Osteoblast (primary cell): ENCODE measurements around the gene SPRR3. TPM values are rescaled to one million over a fixed set of nuclear protein-coding genes. Genes with fewer than 3 reads are reported as not detected.
"Not testable (repeated sequence)": the region's sequence is repeated elsewhere in the genome, so short reads cannot be mapped to it uniquely, and the experiment has no call there.

Source experiments
- DNase-seq: peaks from one replicate; pipeline ENCODE4 v3.0.0; 2011; ENCODE audit warnings: low spot score, mixed read lengths; ENCODE audit not compliant: insufficient read length; ENCODE audit errors: missing footprints
- H2AFZ ChIP-seq: 2 replicates; pipeline ENCODE4 v1.6.0; 2011; ENCODE audit warnings: mild to moderate bottlenecking, low read length
- H3K27ac ChIP-seq: 2 replicates; pipeline ENCODE4 v1.5.1; 2011; ENCODE audit warnings: mild to moderate bottlenecking, low read depth, low read length, moderate library complexity
- H3K27me3 ChIP-seq: 2 replicates; pipeline ENCODE4 v1.6.0; 2012; ENCODE audit warnings: mild to moderate bottlenecking, control low read depth, inconsistent platforms, low read length, moderate library complexity; ENCODE audit not compliant: insufficient read depth
- H3K36me3 ChIP-seq: 2 replicates; pipeline ENCODE4 v1.5.1; 2011; ENCODE audit warnings: mild to moderate bottlenecking, low read length, control low read depth, moderate library complexity; ENCODE audit not compliant: insufficient read depth
- H3K4me1 ChIP-seq: 2 replicates; pipeline ENCODE4 v1.5.1; 2011; ENCODE audit warnings: mild to moderate bottlenecking, low read length, control low read depth, moderate library complexity; ENCODE audit not compliant: insufficient read depth
- H3K4me2 ChIP-seq: 2 replicates; pipeline ENCODE4 v1.6.0; 2011; ENCODE audit warnings: mild to moderate bottlenecking, low read length; ENCODE audit not compliant: insufficient read depth
- H3K4me3 ChIP-seq: fragments of 200-600 bp; sonication (generic); 3 replicates; pipeline ENCODE4 v1.5.1; 2012; ENCODE audit warnings: mild to moderate bottlenecking, low read length, inconsistent platforms; ENCODE audit not compliant: insufficient read depth
- H3K79me2 ChIP-seq: 2 replicates; pipeline ENCODE4 v1.6.0; 2012; ENCODE audit warnings: mild to moderate bottlenecking, low read length, control low read depth, inconsistent platforms; ENCODE audit not compliant: insufficient read depth
- H3K9me3 ChIP-seq: 2 replicates; pipeline ENCODE4 v1.5.1; 2011; ENCODE audit warnings: low read depth, low read length, control low read depth
- H4K20me1 ChIP-seq: 2 replicates; pipeline ENCODE4 v1.6.0; 2012; ENCODE audit warnings: mild to moderate bottlenecking, low read length, control low read depth; ENCODE audit not compliant: insufficient read depth
- total RNA-seq: library from RNA; depleted of rRNA; stranded (reverse); fragments of >200 nt; gene quantifications from 2 replicates; pipeline ENCODE4 v1.2.3, GENCODE V29; 2012
- TF ChIP-seq, protein P1 (sequence below): IDR thresholded peaks from 2 replicates; pipeline ENCODE4 v1.5.1; 2011; ENCODE audit warnings: mild to moderate bottlenecking, low read depth, low read length, moderate library complexity; ENCODE audit errors: extremely low read depth

Gene SPRR3
- total RNA-seq, 1 donor: not detected

DNA sequence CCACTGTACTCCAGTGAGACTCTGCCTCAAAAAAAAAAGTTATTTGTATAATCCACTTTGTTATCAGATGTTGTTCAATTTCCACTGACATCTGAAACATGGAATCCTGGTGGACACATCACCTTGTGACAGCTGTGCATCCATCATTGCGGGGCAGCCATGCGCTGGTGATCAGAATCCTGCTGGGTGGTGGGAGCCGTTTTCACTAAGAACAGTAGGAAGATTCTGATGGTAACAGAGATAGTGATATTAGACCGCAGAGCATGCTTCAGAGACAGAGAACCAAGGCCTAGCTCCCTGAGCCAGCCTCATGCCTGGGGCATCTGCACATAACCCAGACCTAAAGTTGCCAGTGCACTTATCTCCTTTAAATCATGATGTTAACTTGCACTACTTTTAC is 3.1 kb upstream of the SPRR3 start:
- no peaks in the 10 kb centered on the region for H3K9me3 ChIP-seq

DNA sequence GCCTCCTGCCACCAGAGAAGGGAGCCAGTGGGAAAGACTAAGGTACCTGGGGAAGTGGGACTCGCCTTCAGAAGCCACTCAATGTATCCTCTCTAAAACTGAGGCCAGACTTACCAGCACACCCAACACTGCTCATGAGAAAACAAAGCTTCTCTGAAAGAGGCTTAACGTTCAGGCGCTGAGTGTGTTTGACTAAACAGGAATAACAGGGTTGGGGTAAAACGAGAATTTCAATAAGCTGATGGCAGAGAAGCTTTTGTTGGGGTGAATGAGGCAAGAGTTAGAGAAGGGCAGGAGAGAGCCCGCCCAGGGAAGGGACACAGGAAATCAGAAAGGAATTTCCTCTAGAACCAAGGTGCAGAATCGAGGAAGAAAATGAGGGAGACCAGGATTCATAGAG is 1.7 kb upstream of the SPRR3 start:
- no peak overlapping the region for H3K4me3 ChIP-seq
- no peaks in the 10 kb centered on the region for H3K9me3 ChIP-seq
- no peaks in the 10 kb centered on the region for H4K20me1 ChIP-seq
- H3K79me2 ChIP-seq: no peaks in the 10 kb centered on the region
- no peaks in the 10 kb centered on the region for H3K4me1 ChIP-seq
- DNase-seq: no peak
- H3K4me2 ChIP-seq: no peak overlapping the region
- no peaks in the 10 kb centered on the region for H3K36me3 ChIP-seq
- no peak overlapping the region for H2AFZ ChIP-seq
- H3K27ac ChIP-seq: no peak overlapping the region
- H3K27me3 ChIP-seq: no peaks in the 10 kb centered on the region
- TF ChIP-seq, protein P1, sequence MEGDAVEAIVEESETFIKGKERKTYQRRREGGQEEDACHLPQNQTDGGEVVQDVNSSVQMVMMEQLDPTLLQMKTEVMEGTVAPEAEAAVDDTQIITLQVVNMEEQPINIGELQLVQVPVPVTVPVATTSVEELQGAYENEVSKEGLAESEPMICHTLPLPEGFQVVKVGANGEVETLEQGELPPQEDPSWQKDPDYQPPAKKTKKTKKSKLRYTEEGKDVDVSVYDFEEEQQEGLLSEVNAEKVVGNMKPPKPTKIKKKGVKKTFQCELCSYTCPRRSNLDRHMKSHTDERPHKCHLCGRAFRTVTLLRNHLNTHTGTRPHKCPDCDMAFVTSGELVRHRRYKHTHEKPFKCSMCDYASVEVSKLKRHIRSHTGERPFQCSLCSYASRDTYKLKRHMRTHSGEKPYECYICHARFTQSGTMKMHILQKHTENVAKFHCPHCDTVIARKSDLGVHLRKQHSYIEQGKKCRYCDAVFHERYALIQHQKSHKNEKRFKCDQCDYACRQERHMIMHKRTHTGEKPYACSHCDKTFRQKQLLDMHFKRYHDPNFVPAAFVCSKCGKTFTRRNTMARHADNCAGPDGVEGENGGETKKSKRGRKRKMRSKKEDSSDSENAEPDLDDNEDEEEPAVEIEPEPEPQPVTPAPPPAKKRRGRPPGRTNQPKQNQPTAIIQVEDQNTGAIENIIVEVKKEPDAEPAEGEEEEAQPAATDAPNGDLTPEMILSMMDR: no peak

More for the DNA sequence above, 3.1 kb upstream of the SPRR3 start:
- Histone ChIP-seq H3K79me2 (no peaks in the 10 kb centered on the region), H3K27me3 (no peaks in the 10 kb centered on the region), H3K4me1 (no peaks in the 10 kb centered on the region), H3K4me2 (no peak overlapping the region), H2AFZ (no peak overlapping the region), H3K36me3 (no peaks in the 10 kb centered on the region), H3K4me3 (no peak overlapping the region), H3K27ac (no peak overlapping the region), H4K20me1 (no peaks in the 10 kb centered on the region)
- TF ChIP-seq, protein P1: no peak
- DNase-seq: no peak

DNA sequence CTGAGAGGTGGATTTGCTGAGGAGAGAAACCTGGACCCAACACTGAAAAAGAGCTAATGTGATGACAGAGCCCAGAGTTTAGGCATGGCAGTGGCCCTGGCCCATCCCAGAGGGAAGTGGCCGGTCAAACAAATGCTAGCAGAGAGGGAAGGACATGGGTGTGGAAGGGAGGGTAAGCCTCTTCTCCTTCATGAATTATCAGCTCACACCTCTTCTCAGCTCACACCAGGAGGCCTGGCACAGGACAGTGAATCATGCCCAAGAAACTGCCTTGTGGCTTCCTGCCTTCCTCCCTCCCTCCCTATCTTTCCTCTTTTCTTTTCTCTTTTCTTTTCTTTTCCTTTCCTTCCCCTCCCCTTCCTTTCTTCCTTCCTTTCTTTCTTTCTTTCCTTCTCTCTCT is 1.3 kb upstream of the SPRR3 start:
- Histone ChIP-seq H3K27me3 (no peaks in the 10 kb centered on the region), H4K20me1 (no peaks in the 10 kb centered on the region), H3K27ac (no peak overlapping the region), H3K9me3 (no peaks in the 10 kb centered on the region), H3K4me1 (no peaks in the 10 kb centered on the region), H3K4me3 (no peak overlapping the region), H2AFZ (no peak overlapping the region), H3K36me3 (no peaks in the 10 kb centered on the region), H3K4me2 (no peak overlapping the region), H3K79me2 (no peaks in the 10 kb centered on the region)
- TF ChIP-seq, protein P1: no peak
- DNase-seq: no peak

DNA sequence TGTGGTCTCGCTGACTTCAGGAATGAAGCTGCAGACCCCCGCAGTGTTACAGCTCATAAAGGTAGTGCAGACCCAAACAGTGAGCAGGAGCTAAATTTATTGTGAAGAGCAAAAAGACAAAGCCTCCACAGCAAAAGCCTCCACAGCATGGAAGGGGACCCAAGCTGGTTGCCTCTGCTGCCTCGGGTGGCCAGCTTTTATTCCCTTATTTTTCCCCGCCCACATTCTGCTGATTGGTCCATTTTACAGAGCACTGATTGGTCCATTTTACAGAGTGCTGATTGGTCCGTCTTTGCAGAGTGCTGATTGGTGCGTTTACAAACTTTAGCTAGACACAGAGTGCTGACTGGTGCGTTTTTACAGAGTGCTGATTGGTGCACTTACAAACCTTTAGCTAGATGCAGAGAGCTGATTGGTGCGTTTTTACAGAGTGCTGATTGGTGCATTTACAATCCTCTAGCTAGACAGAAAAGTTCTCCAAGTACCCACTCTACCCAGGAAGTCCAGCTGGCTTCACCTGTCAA is 9.7 kb downstream of the SPRR3 start:
- H4K20me1 ChIP-seq, H3K4me1 ChIP-seq, H3K27me3 ChIP-seq, H3K36me3 ChIP-seq, H3K9me3 ChIP-seq, H3K4me3 ChIP-seq, H3K4me2 ChIP-seq, H2AFZ ChIP-seq, DNase-seq, H3K79me2 ChIP-seq, H3K27ac ChIP-seq: not testable (repeated sequence)

DNA sequence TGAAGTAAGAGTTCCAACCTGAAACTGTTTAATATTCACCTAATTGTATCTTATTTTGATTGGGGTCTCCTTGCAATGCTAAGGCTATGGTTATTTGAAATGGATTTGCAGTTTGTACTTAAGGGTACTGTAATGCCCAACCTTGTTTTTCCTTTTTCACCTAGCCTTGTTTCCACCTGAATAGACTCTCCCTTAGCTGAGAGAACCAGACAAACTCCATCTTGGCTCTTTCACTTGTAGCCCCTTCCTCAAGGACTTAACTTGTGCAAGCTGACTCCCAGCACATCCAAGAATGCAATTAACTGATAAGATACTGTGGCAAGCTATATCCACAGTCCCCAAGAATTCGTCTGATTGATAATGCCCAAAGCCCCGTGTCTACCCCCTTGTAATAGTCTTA is 20.3 kb downstream of the SPRR3 start:
- not testable (repeated sequence) for H3K79me2 ChIP-seq, H3K27ac ChIP-seq, H4K20me1 ChIP-seq, H3K4me3 ChIP-seq, H3K4me2 ChIP-seq, H2AFZ ChIP-seq, H3K36me3 ChIP-seq, H3K9me3 ChIP-seq, H3K4me1 ChIP-seq, H3K27me3 ChIP-seq, DNase-seq

DNA sequence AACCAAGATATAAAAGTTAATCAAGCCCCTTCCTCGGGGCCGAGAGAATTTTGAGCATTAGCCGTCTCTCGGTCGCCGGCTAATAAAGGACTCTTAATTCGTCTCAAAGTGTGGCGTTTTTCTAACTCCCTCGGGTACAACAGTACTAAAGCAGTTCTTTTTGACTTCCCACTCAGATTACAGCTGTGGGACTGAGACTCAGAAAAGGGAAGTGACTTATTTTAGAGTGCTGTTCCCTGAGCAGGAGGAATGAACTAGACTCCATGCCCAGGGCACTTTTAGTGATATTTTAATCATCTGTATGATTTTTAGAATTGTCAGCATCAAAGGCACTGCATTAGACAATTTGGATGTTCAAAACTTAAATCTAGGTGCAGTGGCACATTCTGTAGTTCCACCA is 20.8 kb downstream of the SPRR3 start:
- H3K79me2 ChIP-seq, H3K27me3 ChIP-seq, H3K4me1 ChIP-seq, H2AFZ ChIP-seq, H3K36me3 ChIP-seq, H3K4me3 ChIP-seq, H4K20me1 ChIP-seq, H3K27ac ChIP-seq, DNase-seq, H3K9me3 ChIP-seq, H3K4me2 ChIP-seq: not testable (repeated sequence)
